GM18907 (cell line): Measurements from ENCODE around the gene ARID5B.
A peak's percentile ranks its signal among the peaks of the same experiment; 100 is the strongest.

Experiments
- ATAC-seq: cut with Tn5 transposase; IDR thresholded peaks from one replicate; pipeline ENCODE4 v1.9.1; 2021; ENCODE audit warnings: mild to moderate bottlenecking, moderate library complexity; ENCODE audit not compliant: unreplicated experiment

ARID5B gene

GRCh38 chr10:62059217-62059920 lies 157.9 kb downstream of the ARID5B start:
- no peak for ATAC-seq

GRCh38 chr10:62062028-62062427 lies 160.5 kb downstream of the ARID5B start:
- no peak for ATAC-seq

- ATAC-seq, result no peak
Observed at GRCh38 chr10:62062752-62063512, 161.4 kb downstream of the ARID5B start.

- no peak for ATAC-seq
Observed at GRCh38 chr10:62063795-62064472, 162.4 kb downstream of the ARID5B start.

- no peak for ATAC-seq
Observed at GRCh38 chr10:62067560-62067959, 166.1 kb downstream of the ARID5B start.

- ATAC-seq, result no peak
Observed at GRCh38 chr10:62068464-62068863, 167.0 kb downstream of the ARID5B start.

- ATAC-seq, result no peak
Observed at GRCh38 chr10:62069452-62070178, 168.1 kb downstream of the ARID5B start.

- ATAC-seq, result no peak
Observed at GRCh38 chr10:62071846-62072281, 170.4 kb downstream of the ARID5B start.

- no peak for ATAC-seq
Observed at GRCh38 chr10:62072901-62073300, 171.4 kb downstream of the ARID5B start.

GRCh38 chr10:62073429-62073828 lies 171.9 kb downstream of the ARID5B start:
- ATAC-seq, result no peak

- no peak for ATAC-seq
Observed at GRCh38 chr10:62075414-62075813, 173.9 kb downstream of the ARID5B start.

GRCh38 chr10:62075912-62076311 lies 174.4 kb downstream of the ARID5B start:
- ATAC-seq, result no peak

GRCh38 chr10:62076891-62077290 lies 175.4 kb downstream of the ARID5B start:
- no peak for ATAC-seq

GRCh38 chr10:62077330-62078015 lies 176.0 kb downstream of the ARID5B start:
- ATAC-seq, result no peak

GRCh38 chr10:62079885-62080559 lies 178.5 kb downstream of the ARID5B start:
- peak; percentile 81 for ATAC-seq

- ATAC-seq, result no peak
Observed at GRCh38 chr10:62080905-62081304, 179.4 kb downstream of the ARID5B start.

- ATAC-seq, result no peak
Observed at GRCh38 chr10:62081341-62082270, 180.1 kb downstream of the ARID5B start.

- no peak for ATAC-seq
Observed at GRCh38 chr10:62082271-62082656, 180.8 kb downstream of the ARID5B start.
